Skeletal muscle satellite cell (primary cell): ENCODE data around the gene MAP3K20.
"Not testable (repeated sequence)": the region's sequence is repeated elsewhere in the genome, so short reads cannot be mapped to it uniquely, and the experiment has no call there.

ENCODE experiments used
- H3K27me3 ChIP-seq: 2 replicates; pipeline ENCODE4 v1.7.0; 2013; ENCODE audit warnings: low read length; ENCODE audit not compliant: control insufficient read depth, insufficient read depth
- H3K36me3 ChIP-seq: 2 replicates; pipeline ENCODE4 v1.7.0; 2013; ENCODE audit warnings: mild to moderate bottlenecking, control low read depth, low read length; ENCODE audit not compliant: insufficient read depth
- H3K4me1 ChIP-seq: 2 replicates; pipeline ENCODE4 v1.7.0; 2013; ENCODE audit warnings: low read length; ENCODE audit not compliant: control insufficient read depth, insufficient read depth
- H3K4me2 ChIP-seq: 2 replicates; pipeline ENCODE4 v1.7.0; 2013; ENCODE audit warnings: mild to moderate bottlenecking, low read length
- H3K4me3 ChIP-seq: 2 replicates; pipeline ENCODE4 v1.7.0; 2013; ENCODE audit warnings: low read length
- H3K9ac ChIP-seq: 2 replicates; pipeline ENCODE4 v1.7.0; 2013; ENCODE audit warnings: mild to moderate bottlenecking, low read depth, low read length, moderate library complexity
- H3K9me3 ChIP-seq: replicated peaks from 2 replicates; pipeline ENCODE4 v1.7.0; 2013; ENCODE audit warnings: mild to moderate bottlenecking, control low read depth, low read length

The MAP3K20 gene

GRCh38 chr2:173153301-173153885, 77.7 kb downstream of the MAP3K20 start:
- Histone ChIP-seq H3K4me1 (peaks cover 49% of the 10 kb centered on the region), H3K9ac (no peak overlapping the region), H3K4me2 (no peak overlapping the region), H3K4me3 (no peak overlapping the region), H3K9me3 (no peaks in the 10 kb centered on the region), H3K27me3 (no peaks in the 10 kb centered on the region), H3K36me3 (no peaks in the 10 kb centered on the region)

GRCh38 chr2:173157676-173158293, 82.1 kb downstream of the MAP3K20 start:
- no peak overlapping the region for H3K4me2 ChIP-seq
- H3K9me3 ChIP-seq: no peaks in the 10 kb centered on the region
- no peaks in the 10 kb centered on the region for H3K36me3 ChIP-seq
- no peak overlapping the region for H3K9ac ChIP-seq
- no peaks in the 10 kb centered on the region for H3K27me3 ChIP-seq
- no peak overlapping the region for H3K4me3 ChIP-seq
- H3K4me1 ChIP-seq: peaks cover 29% of the 10 kb centered on the region

- Histone ChIP-seq H3K36me3 (no peaks in the 10 kb centered on the region), H3K27me3 (no peaks in the 10 kb centered on the region), H3K9ac (peak overlapping the region; percentile 51), H3K4me2 (peak overlapping the region; percentile 38), H3K4me3 (no peak overlapping the region), H3K9me3 (no peaks in the 10 kb centered on the region), H3K4me1 (peaks cover 22% of the 10 kb centered on the region)
These were observed 84.3 kb downstream of the MAP3K20 start for GRCh38 chr2:173159791-173160463.

- Histone ChIP-seq H3K4me2 (peak overlapping the region; percentile 38), H3K9ac (peak overlapping the region; percentile 51), H3K36me3 (no peaks in the 10 kb centered on the region), H3K4me3 (no peak overlapping the region), H3K9me3 (no peaks in the 10 kb centered on the region), H3K27me3 (no peaks in the 10 kb centered on the region), H3K4me1 (peaks cover 22% of the 10 kb centered on the region)
These were observed 85.0 kb downstream of the MAP3K20 start for GRCh38 chr2:173160618-173161017.

- Histone ChIP-seq H3K36me3 (no peaks in the 10 kb centered on the region), H3K27me3 (no peaks in the 10 kb centered on the region), H3K4me3 (no peak overlapping the region), H3K9me3 (no peaks in the 10 kb centered on the region), H3K4me2 (peak overlapping the region; percentile 38), H3K9ac (no peak overlapping the region), H3K4me1 (peaks cover 22% of the 10 kb centered on the region)
These were observed 85.4 kb downstream of the MAP3K20 start for GRCh38 chr2:173161040-173161439.

GRCh38 chr2:173161507-173161906, 85.9 kb downstream of the MAP3K20 start:
- H3K36me3 ChIP-seq: no peaks in the 10 kb centered on the region
- H3K9ac ChIP-seq: no peak overlapping the region
- H3K4me1 ChIP-seq: peaks cover 22% of the 10 kb centered on the region
- H3K4me3 ChIP-seq: no peak overlapping the region
- H3K27me3 ChIP-seq: no peaks in the 10 kb centered on the region
- no peaks in the 10 kb centered on the region for H3K9me3 ChIP-seq
- H3K4me2 ChIP-seq: no peak overlapping the region

- H3K27me3 ChIP-seq, H3K4me2 ChIP-seq, H3K4me3 ChIP-seq, H3K9me3 ChIP-seq, H3K9ac ChIP-seq, H3K36me3 ChIP-seq: not testable (repeated sequence)
- peaks cover 22% of the 10 kb centered on the region for H3K4me1 ChIP-seq
These were observed 87.7 kb downstream of the MAP3K20 start for GRCh38 chr2:173163357-173163756.

GRCh38 chr2:173164396-173164795, 88.8 kb downstream of the MAP3K20 start:
- Histone ChIP-seq H3K27me3 (no peaks in the 10 kb centered on the region), H3K36me3 (no peaks in the 10 kb centered on the region), H3K9me3 (no peaks in the 10 kb centered on the region), H3K4me1 (peaks cover 18% of the 10 kb centered on the region), H3K4me2 (no peak overlapping the region), H3K9ac (no peak overlapping the region), H3K4me3 (no peak overlapping the region)

GRCh38 chr2:173165443-173166238, 90.0 kb downstream of the MAP3K20 start:
- Histone ChIP-seq H3K27me3 (no peaks in the 10 kb centered on the region), H3K9me3 (no peaks in the 10 kb centered on the region), H3K4me2 (no peak overlapping the region), H3K4me1 (peaks cover 7% of the 10 kb centered on the region), H3K9ac (no peak overlapping the region), H3K4me3 (no peak overlapping the region), H3K36me3 (no peaks in the 10 kb centered on the region)

- Histone ChIP-seq H3K9ac (no peak overlapping the region), H3K27me3 (no peaks in the 10 kb centered on the region), H3K9me3 (no peaks in the 10 kb centered on the region), H3K4me2 (no peak overlapping the region), H3K4me3 (no peak overlapping the region), H3K36me3 (no peaks in the 10 kb centered on the region), H3K4me1 (peaks cover 12% of the 10 kb centered on the region)
These were observed 95.7 kb downstream of the MAP3K20 start for GRCh38 chr2:173171321-173171720.

GRCh38 chr2:173171924-173172643, 96.4 kb downstream of the MAP3K20 start:
- H3K4me2 ChIP-seq: no peak overlapping the region
- no peaks in the 10 kb centered on the region for H3K36me3 ChIP-seq
- no peak overlapping the region for H3K4me3 ChIP-seq
- H3K9ac ChIP-seq: no peak overlapping the region
- peaks cover 12% of the 10 kb centered on the region for H3K4me1 ChIP-seq
- no peaks in the 10 kb centered on the region for H3K9me3 ChIP-seq
- no peaks in the 10 kb centered on the region for H3K27me3 ChIP-seq
